AG04450 (cell line): ENCODE data around the gene NEDD4L. TPM values are rescaled to one million over a fixed set of nuclear protein-coding genes. Genes with fewer than 3 reads are reported as not detected.

Source experiments
- CTCF ChIA-PET: fragments of 300-600, 350-600 bp; formaldehyde crosslinking; extraction: SDS; loops from one replicate; lab custom pipeline; 2022; ENCODE audit warnings: antibody characterized with exemption, inconsistent platforms; lab: Charles Lee
- POLR2A ChIA-PET: fragments of 350-600 bp; formaldehyde crosslinking; extraction: SDS; loops from one replicate; lab custom pipeline; 2021; ENCODE audit warnings: antibody characterized with exemption, inconsistent platforms; lab: Yijun Ruan, JAX
- DNase-seq: peaks from one replicate; pipeline ENCODE4 v3.0.0-alpha.2; 2011; ENCODE audit warnings: low read depth, low spot score
- H3K27ac ChIP-seq: one replicate; pipeline ENCODE4 v1.5.1; 2012; ENCODE audit warnings: low read depth, low read length, control low read depth
- H3K27me3 ChIP-seq: one replicate; pipeline ENCODE4 v1.6.0; 2012; ENCODE audit warnings: low read length; ENCODE audit not compliant: control insufficient read depth, insufficient read depth
- H3K4me3 ChIP-seq: 2 replicates; pipeline ENCODE4 v1.5.1; 2011; ENCODE audit warnings: mild to moderate bottlenecking, low read depth, low read length, control low read depth
- H3K9me3 ChIP-seq: 2 replicates; pipeline ENCODE4 v1.5.1; 2012; ENCODE audit warnings: low read length; ENCODE audit not compliant: control insufficient read depth, insufficient read depth
- polyA plus RNA-seq: library from polyadenylated mRNA; depleted of rRNA; stranded (reverse); fragments of >200 nt; gene quantifications from 2 replicates; pipeline ENCODE4 v1.2.3, GENCODE V29; 2011
- TF ChIP-seq, protein P1 (sequence below): IDR thresholded peaks from 2 replicates; pipeline ENCODE4 v1.5.1; 2011; ENCODE audit warnings: low read depth, low read length, control low read depth, inconsistent platforms

NEDD4L gene
- polyA plus RNA-seq, 1 experiment: 15.0 TPM

DNA sequence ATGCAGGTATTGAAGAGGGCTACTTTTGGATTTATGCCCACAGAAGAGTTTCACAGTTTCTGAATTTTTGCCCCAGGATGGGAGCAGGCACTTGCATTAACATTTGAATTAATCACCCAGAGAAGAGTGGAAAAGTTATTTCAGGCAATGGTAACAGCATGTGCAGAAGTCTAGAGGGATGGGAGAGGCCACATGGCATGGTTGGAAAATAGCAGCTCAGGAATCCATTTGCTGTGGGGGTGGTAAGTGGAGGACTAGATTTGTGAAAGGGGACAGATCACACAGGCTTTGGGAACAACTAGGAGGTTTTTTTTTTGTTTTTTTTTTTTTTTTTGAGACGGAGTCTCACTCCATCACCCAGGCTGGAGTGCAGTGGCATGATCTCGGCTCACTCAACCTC is 65.2 kb downstream of the NEDD4L start:
- Histone ChIP-seq H3K9me3 (no peaks in the 10 kb centered on the region), H3K4me3 (no peak overlapping the region), H3K27ac (no peak overlapping the region), H3K27me3 (peaks cover 7% of the 10 kb centered on the region)
- DNase-seq: no peak
- POLR2A ChIA-PET: no interaction called here
- CTCF ChIA-PET: interaction anchor here (0.6 to 2.2 kb wide), 5 partner anchors 10 to 269 kb away, joined by 3 to 10 read pairs (median 4); no protein-coding TSS in a partner anchor
- TF ChIP-seq, protein P1, sequence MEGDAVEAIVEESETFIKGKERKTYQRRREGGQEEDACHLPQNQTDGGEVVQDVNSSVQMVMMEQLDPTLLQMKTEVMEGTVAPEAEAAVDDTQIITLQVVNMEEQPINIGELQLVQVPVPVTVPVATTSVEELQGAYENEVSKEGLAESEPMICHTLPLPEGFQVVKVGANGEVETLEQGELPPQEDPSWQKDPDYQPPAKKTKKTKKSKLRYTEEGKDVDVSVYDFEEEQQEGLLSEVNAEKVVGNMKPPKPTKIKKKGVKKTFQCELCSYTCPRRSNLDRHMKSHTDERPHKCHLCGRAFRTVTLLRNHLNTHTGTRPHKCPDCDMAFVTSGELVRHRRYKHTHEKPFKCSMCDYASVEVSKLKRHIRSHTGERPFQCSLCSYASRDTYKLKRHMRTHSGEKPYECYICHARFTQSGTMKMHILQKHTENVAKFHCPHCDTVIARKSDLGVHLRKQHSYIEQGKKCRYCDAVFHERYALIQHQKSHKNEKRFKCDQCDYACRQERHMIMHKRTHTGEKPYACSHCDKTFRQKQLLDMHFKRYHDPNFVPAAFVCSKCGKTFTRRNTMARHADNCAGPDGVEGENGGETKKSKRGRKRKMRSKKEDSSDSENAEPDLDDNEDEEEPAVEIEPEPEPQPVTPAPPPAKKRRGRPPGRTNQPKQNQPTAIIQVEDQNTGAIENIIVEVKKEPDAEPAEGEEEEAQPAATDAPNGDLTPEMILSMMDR: no peak

DNA sequence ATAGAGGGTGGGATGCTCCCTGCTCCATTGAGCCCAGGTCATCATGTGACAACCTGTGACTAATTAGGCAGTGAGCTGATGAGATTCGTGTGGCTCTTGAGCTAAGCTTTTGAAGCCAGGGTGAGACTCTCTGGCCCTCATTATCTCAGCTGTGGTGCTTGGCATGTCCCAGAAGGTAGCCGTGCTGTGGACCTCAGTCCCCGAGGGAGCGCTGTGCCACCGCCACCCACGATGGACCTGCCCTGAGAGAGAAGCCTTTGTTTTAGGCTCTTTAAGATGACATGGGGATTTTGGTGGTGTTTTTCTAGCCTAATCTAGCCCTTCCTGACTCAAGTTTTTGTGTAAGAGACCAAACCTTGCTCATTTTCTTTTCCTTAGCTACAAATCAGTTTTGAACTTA is 66.4 kb downstream of the NEDD4L start:
- TF ChIP-seq, protein P1: no peak
- H3K27ac ChIP-seq: no peak overlapping the region
- peaks cover 7% of the 10 kb centered on the region for H3K27me3 ChIP-seq
- ChIA-PET CTCF (interaction anchor here (1.1 to 1.8 kb wide), 5 partner anchors 10 to 228 kb away, joined by 4 to 13 read pairs (median 4); partner anchors contain the start of gene NEDD4L), POLR2A (no interaction called here)
- H3K4me3 ChIP-seq: no peak overlapping the region
- no peak for DNase-seq
- H3K9me3 ChIP-seq: no peaks in the 10 kb centered on the region

GRCh38 chr18:58112174-58112573 is 68.1 kb downstream of the NEDD4L start:
- Histone ChIP-seq H3K4me3 (no peak overlapping the region), H3K9me3 (no peaks in the 10 kb centered on the region), H3K27ac (no peak overlapping the region), H3K27me3 (peaks cover 7% of the 10 kb centered on the region)
- TF ChIP-seq, protein P1: no peak
- CTCF ChIA-PET: interaction anchor here (0.8 kb wide), 1 partner anchor 10 kb away, joined by 4 read pairs; no protein-coding TSS in a partner anchor
- POLR2A ChIA-PET: no interaction called here
- DNase-seq: no peak

- Histone ChIP-seq H3K27me3 (peaks cover 7% of the 10 kb centered on the region), H3K9me3 (no peaks in the 10 kb centered on the region), H3K27ac (no peak overlapping the region), H3K4me3 (no peak overlapping the region)
- ChIA-PET POLR2A (no interaction called here), CTCF (interaction anchor here (1.1 kb wide), 1 partner anchor 9 kb away, joined by 7 read pairs; no protein-coding TSS in a partner anchor)
- TF ChIP-seq, protein P1: no peak
- no peak for DNase-seq
These were observed 69.3 kb downstream of the NEDD4L start for GRCh38 chr18:58113337-58113736.

DNA sequence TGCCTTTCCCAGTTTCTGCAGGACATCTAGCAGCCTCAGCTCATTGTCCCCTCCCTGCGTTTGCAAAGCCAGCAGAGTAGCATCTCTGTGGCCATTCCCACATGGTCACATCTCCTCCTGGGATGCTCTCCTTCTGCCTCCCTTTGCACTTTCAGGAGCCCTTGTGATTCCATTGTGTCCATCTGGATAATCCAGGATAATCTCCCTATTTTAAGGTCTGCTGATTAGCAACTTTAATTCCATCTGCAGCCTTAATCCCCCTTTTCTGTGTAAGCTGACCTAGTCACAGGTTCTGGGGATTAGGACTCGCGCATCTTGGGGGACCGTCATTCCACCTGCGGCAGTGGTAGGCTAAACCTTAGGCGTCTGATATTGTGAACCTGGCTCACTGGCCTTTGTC is 70.7 kb downstream of the NEDD4L start:
- TF ChIP-seq, protein P1: no peak
- H3K9me3 ChIP-seq: no peaks in the 10 kb centered on the region
- no peak for DNase-seq
- no peak overlapping the region for H3K27ac ChIP-seq
- H3K4me3 ChIP-seq: no peak overlapping the region
- ChIA-PET POLR2A (no interaction called here), CTCF (no interaction called here)
- H3K27me3 ChIP-seq: peaks cover 4% of the 10 kb centered on the region
